Fibroblast of lung (primary cell): Measurements from ENCODE around the gene GCHFR.

Source experiments
- EZH2 ChIP-seq: IDR thresholded peaks from 2 replicates; pipeline ENCODE4 v1.5.1; 2012; ENCODE audit warnings: low read length, control low read depth, mild to moderate bottlenecking; ENCODE audit errors: missing control alignments
- TF ChIP-seq, protein P1 (sequence below), 2 donors: IDR thresholded peaks in 1 of 2; conservative IDR thresholded peaks in 1 of 2; 1 replicate in 1 of 2; 2 replicates in 1 of 2; pipeline ENCODE4 v1.5.1; 2011 to 2012; ENCODE audit warnings: low read length in 2 of 2, control low read depth in 1 of 2, inconsistent platforms in 1 of 2, low read depth in 1 of 2, mild to moderate bottlenecking in 1 of 2

DNA sequence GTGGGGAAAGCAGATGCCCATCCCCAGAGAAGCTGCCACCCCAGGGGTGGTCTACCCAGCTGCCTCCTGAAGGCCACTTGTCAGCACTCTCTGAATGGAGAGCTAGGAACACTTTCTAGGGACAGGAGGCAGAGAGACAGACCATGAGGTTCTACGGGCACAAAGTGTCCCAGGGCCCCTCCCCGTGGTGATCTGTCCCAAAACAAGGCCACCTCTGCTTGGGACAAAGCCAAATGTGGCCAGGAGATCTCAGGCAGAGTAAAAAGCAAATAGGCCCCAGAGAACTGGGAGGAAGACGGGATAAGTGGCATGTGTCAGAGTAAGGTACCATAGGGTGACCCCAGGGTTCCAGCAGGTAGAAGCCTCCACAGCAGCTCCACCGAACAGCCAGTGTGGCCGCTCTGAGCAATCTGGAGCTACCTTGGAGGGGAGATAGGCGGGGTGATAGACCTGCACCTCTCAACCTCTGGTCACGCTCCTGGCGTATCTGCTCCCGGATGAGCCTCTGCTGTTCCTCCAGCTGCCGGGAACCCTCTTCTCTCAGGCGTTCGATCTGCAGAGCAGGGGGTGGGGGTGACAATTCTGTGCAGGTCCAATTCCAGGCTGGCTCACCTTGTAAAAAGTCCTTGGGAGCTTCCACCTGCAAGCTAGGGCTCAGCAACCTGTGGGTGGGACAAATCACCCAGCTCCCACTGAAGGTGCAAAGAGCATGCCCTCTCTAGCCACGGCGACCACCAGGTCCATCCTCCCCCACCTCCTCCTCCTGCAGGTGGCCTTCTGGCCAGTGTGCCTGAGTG is 12.1 kb downstream of the GCHFR start:
- TF ChIP-seq, protein P1, sequence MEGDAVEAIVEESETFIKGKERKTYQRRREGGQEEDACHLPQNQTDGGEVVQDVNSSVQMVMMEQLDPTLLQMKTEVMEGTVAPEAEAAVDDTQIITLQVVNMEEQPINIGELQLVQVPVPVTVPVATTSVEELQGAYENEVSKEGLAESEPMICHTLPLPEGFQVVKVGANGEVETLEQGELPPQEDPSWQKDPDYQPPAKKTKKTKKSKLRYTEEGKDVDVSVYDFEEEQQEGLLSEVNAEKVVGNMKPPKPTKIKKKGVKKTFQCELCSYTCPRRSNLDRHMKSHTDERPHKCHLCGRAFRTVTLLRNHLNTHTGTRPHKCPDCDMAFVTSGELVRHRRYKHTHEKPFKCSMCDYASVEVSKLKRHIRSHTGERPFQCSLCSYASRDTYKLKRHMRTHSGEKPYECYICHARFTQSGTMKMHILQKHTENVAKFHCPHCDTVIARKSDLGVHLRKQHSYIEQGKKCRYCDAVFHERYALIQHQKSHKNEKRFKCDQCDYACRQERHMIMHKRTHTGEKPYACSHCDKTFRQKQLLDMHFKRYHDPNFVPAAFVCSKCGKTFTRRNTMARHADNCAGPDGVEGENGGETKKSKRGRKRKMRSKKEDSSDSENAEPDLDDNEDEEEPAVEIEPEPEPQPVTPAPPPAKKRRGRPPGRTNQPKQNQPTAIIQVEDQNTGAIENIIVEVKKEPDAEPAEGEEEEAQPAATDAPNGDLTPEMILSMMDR (conservative IDR thresholded peaks at IDR 0.05 in 1 of 2, IDR thresholded peaks at IDR 0.05 in 1 of 2; ENCODE audit: low read depth in 1 of 2, low read length in 2 of 2), result no peak
- TF ChIP-seq EZH2, result no peak
